Ovary (tissue), 9 donors: ENCODE data around the gene CAMK1. TPM values are rescaled to one million over a fixed set of nuclear protein-coding genes. Genes with fewer than 3 reads are reported as not detected.
A peak's percentile ranks its signal among the peaks of the same experiment; 100 is the strongest.

ENCODE experiments used
- DNase-seq, 5 donors: peaks; one replicate each; pipeline ENCODE4 v3.0.0-alpha.2; 2019 to 2020
- H3K27ac ChIP-seq, 2 donors: fragments of 200-600 bp; one replicate each; pipeline versions ENCODE4 v1.5.1 to v1.8.0; 2019 to 2022
- H3K27me3 ChIP-seq: fragments of 200-600 bp; one replicate; pipeline ENCODE4 v1.8.0; 2022
- H3K36me3 ChIP-seq: fragments of 200-600 bp; sonication (generic); one replicate; pipeline ENCODE4 v1.5.1; 2019
- H3K4me1 ChIP-seq: one replicate; pipeline ENCODE4 v1.8.1; 2013; ENCODE audit warnings: mild to moderate bottlenecking, moderate library complexity; ENCODE audit not compliant: insufficient read depth
- H3K4me3 ChIP-seq: fragments of 200-600 bp; sonication (generic); one replicate; pipeline ENCODE4 v1.5.1; 2017
- H3K9me3 ChIP-seq, 2 donors: fragments of 200-600 bp in 1 of 2; sonication (generic) in 1 of 2; one replicate each; pipeline versions ENCODE4 v1.5.1 to v1.8.1; 2013 to 2019; ENCODE audit warnings: mild to moderate bottlenecking in 1 of 2, moderate library complexity in 1 of 2
- EP300 ChIP-seq: sonication (generic); formaldehyde crosslinking; IDR thresholded peaks from one replicate; pipeline ENCODE4 v1.6.1; 2017; ENCODE audit warnings: antibody characterized with exemption
- POLR2A ChIP-seq: fragments of 450-650 bp; IDR thresholded peaks from one replicate; pipeline ENCODE4 v1.6.1; 2017; ENCODE audit warnings: antibody characterized with exemption, mild to moderate bottlenecking, moderate library complexity
- WGBS, 3 donors: extraction: QIAGEN DNeasy Blood & Tissue Kit in 1 of 3; methylation state at CpG; one replicate each; pipeline versions ENCODE4 v1.1.5 to v1.1.7; 2013 to 2017; 5-methylcytosine and 5-hydroxymethylcytosine counted together
- intact Hi-C, 4 donors: fragments of 100-400 bp; cut with DNase I; formaldehyde crosslinking; loops; one replicate each; pipeline versions ENCODE4 v1.11.0 to v1.15.1; 2022 to 2023
- polyA plus RNA-seq, 2 donors: library from polyadenylated mRNA; stranded (reverse); fragments of 200-250 nt in 1 of 2; fragments of 350-450 nt in 1 of 2; fragmentation: Illumina TruSeq in 1 of 2; extraction: RNeasy Lipid Tissue Mini Kit (QIAGEN cat#74804) in 1 of 2; gene quantifications; one replicate each; pipeline ENCODE4 v1.2.3, GENCODE V29; 2013 to 2014
- total RNA-seq, 7 donors: library from RNA; depleted of rRNA in 2 of 7; stranded (reverse); fragments of >200 nt in 2 of 7; fragmentation: NEBNext Ultra II Directional in 3 of 7; extraction: Animal tissue kit (Norgen Biotek cat#: 25700) in 3 of 7; gene quantifications; one replicate each; pipeline versions ENCODE4 v1.1.0 to v1.2.4, GENCODE V29; 2016 to 2023
- TF ChIP-seq, protein P1 (sequence below), 3 donors: fragments of 450-650 bp in 2 of 3; fragments of 200-600 bp in 1 of 3; IDR thresholded peaks; one replicate each; pipeline versions ENCODE4 v1.5.1 to v1.8.0; 2016 to 2022; ENCODE audit warnings: antibody characterized with exemption in 3 of 3, mild to moderate bottlenecking in 1 of 3
- donor health status: DM: no; HTN: no; CAD: no; lungs with moderate emphysema.
- donor health status: DM: no; HTN: no; CAD: no.
- donor health status: Bipolar disorder and iron deficiency.
- donor health status: DM: yes; HTN: yes; CAD: no.
- donor health status: DM: no; HTN: no; CAD: no.
- donor health status: DM: yes; HTN: yes; CAD: no.

The CAMK1 gene
- total and polyA plus RNA-seq, 9 donors = 34.8 to 67.3 (median 46.6) TPM

- H3K27me3 ChIP-seq = no peaks in the 10 kb centered on the region
- no peak overlapping the region for H3K27ac ChIP-seq
- intact Hi-C loops = loop anchor here in 1 of 4 donors (10.0 kb wide), 1 partner anchor 60 kb away; the partner anchor contains the start of gene BRPF1
- peaks cover 3% of the 10 kb centered on the region for H3K36me3 ChIP-seq
- WGBS, 3 donors = 82 to 87% (median 83%) methylated on average over 5 of the region's 5 CpGs
- no peaks in the 10 kb centered on the region for H3K9me3 ChIP-seq
- no peak overlapping the region for H3K4me3 ChIP-seq
- peaks cover 9% of the 10 kb centered on the region for H3K4me1 ChIP-seq
- TF ChIP-seq, protein P1, sequence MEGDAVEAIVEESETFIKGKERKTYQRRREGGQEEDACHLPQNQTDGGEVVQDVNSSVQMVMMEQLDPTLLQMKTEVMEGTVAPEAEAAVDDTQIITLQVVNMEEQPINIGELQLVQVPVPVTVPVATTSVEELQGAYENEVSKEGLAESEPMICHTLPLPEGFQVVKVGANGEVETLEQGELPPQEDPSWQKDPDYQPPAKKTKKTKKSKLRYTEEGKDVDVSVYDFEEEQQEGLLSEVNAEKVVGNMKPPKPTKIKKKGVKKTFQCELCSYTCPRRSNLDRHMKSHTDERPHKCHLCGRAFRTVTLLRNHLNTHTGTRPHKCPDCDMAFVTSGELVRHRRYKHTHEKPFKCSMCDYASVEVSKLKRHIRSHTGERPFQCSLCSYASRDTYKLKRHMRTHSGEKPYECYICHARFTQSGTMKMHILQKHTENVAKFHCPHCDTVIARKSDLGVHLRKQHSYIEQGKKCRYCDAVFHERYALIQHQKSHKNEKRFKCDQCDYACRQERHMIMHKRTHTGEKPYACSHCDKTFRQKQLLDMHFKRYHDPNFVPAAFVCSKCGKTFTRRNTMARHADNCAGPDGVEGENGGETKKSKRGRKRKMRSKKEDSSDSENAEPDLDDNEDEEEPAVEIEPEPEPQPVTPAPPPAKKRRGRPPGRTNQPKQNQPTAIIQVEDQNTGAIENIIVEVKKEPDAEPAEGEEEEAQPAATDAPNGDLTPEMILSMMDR (IDR thresholded peaks at IDR 0.05) = no peak
- no peak for TF ChIP-seq EP300
- no peak for TF ChIP-seq POLR2A
- DNase-seq = no peak
These were observed 25.5 kb upstream of the CAMK1 start for GRCh38 chr3:9795207-9795606.

GRCh38 chr3:9794400-9794799 is 24.7 kb upstream of the CAMK1 start:
- Histone ChIP-seq H3K27me3 (no peaks in the 10 kb centered on the region), H3K9me3 (no peaks in the 10 kb centered on the region), H3K4me3 (no peak overlapping the region), H3K27ac (no peak overlapping the region), H3K4me1 (peaks cover 9% of the 10 kb centered on the region), H3K36me3 (peaks cover 3% of the 10 kb centered on the region)
- TF ChIP-seq, protein P1 (IDR thresholded peaks at IDR 0.05) = no peak
- TF ChIP-seq POLR2A = no peak
- TF ChIP-seq EP300 = no peak
- no peak for DNase-seq
- 93 to 95% (median 94%) methylated on average over 11 of the region's 11 CpGs for WGBS, 3 donors
- intact Hi-C loops = loop anchor here in 1 of 4 donors (10.0 kb wide), 1 partner anchor 60 kb away; the partner anchor contains the start of gene BRPF1

DNA sequence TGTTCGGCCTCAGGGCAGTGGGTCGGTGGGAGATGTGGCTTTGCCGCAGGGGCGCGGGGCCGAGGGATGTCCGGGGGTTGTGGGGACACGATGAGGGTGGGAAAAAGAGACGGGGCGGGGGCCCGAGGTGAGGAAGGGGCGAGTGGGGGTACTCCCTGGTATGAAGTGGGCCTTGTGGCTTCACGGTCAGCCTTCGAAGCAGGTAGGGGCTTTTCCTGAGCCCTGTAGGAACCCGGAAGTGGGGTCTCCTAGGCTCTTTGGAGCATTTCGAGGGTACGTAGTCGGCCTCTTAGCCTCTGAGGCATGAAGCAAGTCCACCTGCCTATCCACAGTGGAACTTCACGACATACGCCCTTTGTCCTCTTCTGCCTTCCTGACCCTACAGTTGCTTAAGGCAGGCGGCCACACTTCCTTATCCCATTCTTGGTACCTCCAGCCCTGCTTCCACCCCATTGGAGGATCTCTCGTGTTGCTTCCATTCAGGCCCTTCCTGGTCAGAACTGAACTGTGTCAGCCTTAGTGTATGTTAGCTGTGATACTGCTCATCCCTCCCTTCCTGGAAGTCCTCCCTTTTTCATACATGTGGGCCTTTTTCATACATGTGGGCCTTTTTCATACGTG is 23.5 kb upstream of the CAMK1 start:
- Histone ChIP-seq H3K27ac (peak overlapping the region; percentile 68 to 96), H3K9me3 (no peaks in the 10 kb centered on the region), H3K36me3 (peaks cover 1% of the 10 kb centered on the region), H3K4me3 (peak overlapping the region; percentile 58), H3K4me1 (peaks cover 9% of the 10 kb centered on the region), H3K27me3 (no peaks in the 10 kb centered on the region)
- 1% methylated on average over 23 of the region's 23 CpGs for WGBS, 3 donors
- DNase-seq = no peak
- intact Hi-C loops = loop anchor here in 3 of 4 donors (2.0 to 10.0 kb wide), 2 partner anchors 22 to 58 kb away; partner anchors contain the start of gene BRPF1 (in 1 of the 3)
- TF ChIP-seq, protein P1 (IDR thresholded peaks at IDR 0.05) = no peak
- TF ChIP-seq POLR2A (no peak), EP300 (no peak)

DNA sequence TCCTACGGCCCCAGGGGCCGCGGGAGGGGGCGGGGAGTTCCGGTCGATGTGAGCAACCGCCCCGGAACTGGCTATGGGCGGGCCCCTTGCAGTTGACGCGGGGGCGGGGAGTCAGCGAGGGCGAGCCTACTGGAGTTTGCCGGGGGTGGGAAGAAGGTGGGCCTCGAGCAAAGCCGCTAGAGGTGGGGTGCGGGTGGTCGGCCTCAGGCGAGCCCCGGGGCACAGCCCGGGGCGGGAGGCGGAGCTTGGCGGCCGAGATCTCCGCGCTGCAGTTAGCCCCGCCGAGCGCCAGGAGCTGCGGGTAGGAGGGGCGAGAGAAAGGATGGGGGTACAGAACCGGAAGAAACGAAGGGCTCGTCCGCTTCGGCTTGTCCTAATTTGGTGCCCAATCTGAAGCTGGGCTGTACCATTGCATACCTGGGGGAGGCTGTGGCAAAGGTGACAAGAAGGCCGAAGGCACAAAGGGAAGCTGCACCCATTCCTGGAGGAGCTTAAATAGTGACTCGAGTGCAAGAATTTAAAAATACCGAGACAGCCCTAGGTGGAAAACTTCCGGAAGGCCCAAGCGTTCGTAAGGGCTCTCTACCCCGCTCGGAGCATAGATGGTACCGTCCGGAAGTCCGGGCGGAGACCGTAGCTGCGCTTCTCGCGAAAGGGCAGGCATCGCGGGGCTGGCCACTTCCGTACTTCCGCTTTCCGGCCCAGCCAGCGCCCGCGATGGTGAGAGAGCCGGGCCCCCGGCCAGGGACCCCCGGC is 22.8 kb upstream of the CAMK1 start, which contains the start of the genes ARPC4 and TADA3:
TSS of gene ARPC4 (plus strand) at position 678 of the 756 bp plus-strand sequence. CDS start at position 718, 40 bp downstream.
TSS of gene TADA3 (minus strand) at position 69 of the 756 bp plus-strand sequence. CDS start 1,007 bp downstream, outside the sequence.
- Histone ChIP-seq H3K4me1 (peaks cover 9% of the 10 kb centered on the region), H3K9me3 (no peaks in the 10 kb centered on the region), H3K4me3 (peak within 1 kb of the TSS; percentile 58), H3K27me3 (no peaks in the 10 kb centered on the region), H3K36me3 (no peaks in the 10 kb centered on the region), H3K27ac (peak within 1 kb of the TSS; percentile 68 to 96)
- peak; percentile 63 for TF ChIP-seq POLR2A
- TF ChIP-seq EP300 = no peak
- TF ChIP-seq, protein P1 (IDR thresholded peaks at IDR 0.05) = peak in 2 of 3 donors; percentile 41 to 62
- peak; percentile 92 to 95 (median 94) for DNase-seq
- 0 to 1% (median 0%) methylated on average over 44 to 65 of the region's 65 CpGs for WGBS, 3 donors
- intact Hi-C loops = loop anchor here in 3 of 4 donors (2.0 to 10.0 kb wide), 2 partner anchors 22 to 58 kb away; partner anchors contain the start of gene BRPF1 (in 1 of the 3)
